Activated CD8-positive, alpha-beta T cell treated with anti-CD3 and anti-CD28 coated beads for 36 hours (primary cell): ENCODE results near the gene LGALS9C. TPM values are rescaled to one million over a fixed set of nuclear protein-coding genes. Genes with fewer than 3 reads are reported as not detected.
"Not testable (repeated sequence)": the region's sequence is repeated elsewhere in the genome, so short reads cannot be mapped to it uniquely, and the experiment has no call there.

Experiments
- ATAC-seq: fragments of 200-7000 bp; cut with Tn5 transposase; one replicate; pipeline ENCODE4 v1.10.0; 2021; ENCODE audit warnings: mild to moderate bottlenecking, moderate library complexity
- CTCF ChIA-PET: fragments of 350-600 bp; sonication (Branson Sonifier 250); formaldehyde crosslinking; loops from one replicate; lab custom pipeline; 2021; ENCODE audit warnings: antibody characterized with exemption; lab: Charles Lee
- POLR2A ChIA-PET: fragments of 350-600 bp; sonication (Branson Sonifier 250); formaldehyde crosslinking; loops from one replicate; lab custom pipeline; 2021; ENCODE audit warnings: antibody characterized with exemption; lab: Charles Lee
- DNase-seq: peaks from one replicate; pipeline ENCODE4 v3.0.0-alpha.2; 2020
- H3K27ac Mint-ChIP-seq: one replicate; pipeline ENCODE4 v1.8.0; 2021; ENCODE audit warnings: mild to moderate bottlenecking, mixed read lengths
- H3K27me3 Mint-ChIP-seq: one replicate; pipeline ENCODE4 v1.8.0; 2021; ENCODE audit warnings: mixed read lengths
- H3K36me3 Mint-ChIP-seq: one replicate; pipeline ENCODE4 v1.8.0; 2021; ENCODE audit warnings: low read depth, mixed read lengths
- H3K4me1 Mint-ChIP-seq: one replicate; pipeline ENCODE4 v1.8.0; 2021; ENCODE audit warnings: low read depth, mixed read lengths
- H3K4me3 Mint-ChIP-seq: one replicate; pipeline ENCODE4 v1.8.0; 2021; ENCODE audit warnings: mild to moderate bottlenecking, moderate library complexity, mixed read lengths
- H3K9me3 Mint-ChIP-seq: one replicate; pipeline ENCODE4 v1.8.0; 2021; ENCODE audit warnings: mixed read lengths
- intact Hi-C: fragments of 100-400 bp; cut with micrococcal nuclease; formaldehyde crosslinking; loops from one replicate; pipeline ENCODE4 v1.10.0; 2022
- total RNA-seq, 2 experiments: library from RNA; stranded (reverse); gene quantifications; one replicate each; pipeline ENCODE4 v1.2.3, GENCODE V29; 2021
- TF ChIP-seq, protein P1 (sequence below): fragments of 200-600 bp; IDR thresholded peaks from one replicate; pipeline ENCODE4 v1.8.0; 2022; ENCODE audit warnings: antibody characterized with exemption, mild to moderate bottlenecking

Gene LGALS9C
- not detected for total RNA-seq

- POLR2A ChIA-PET, H3K27me3 Mint-ChIP-seq, H3K36me3 Mint-ChIP-seq, H3K4me1 Mint-ChIP-seq, CTCF ChIA-PET, H3K9me3 Mint-ChIP-seq, intact Hi-C loops, H3K4me3 Mint-ChIP-seq: not testable (repeated sequence)
- DNase-seq (peak; percentile 56), ATAC-seq (peak; percentile 88)
- H3K27ac Mint-ChIP-seq = peak within 1 kb of the TSS; percentile 55
Measured at GRCh38 chr17:18476508-18477308, at the start of gene LGALS9C. TSS of gene LGALS9C (plus strand) at chr17:18476789. CDS start at chr17:18476855, 66 bp downstream.

DNA sequence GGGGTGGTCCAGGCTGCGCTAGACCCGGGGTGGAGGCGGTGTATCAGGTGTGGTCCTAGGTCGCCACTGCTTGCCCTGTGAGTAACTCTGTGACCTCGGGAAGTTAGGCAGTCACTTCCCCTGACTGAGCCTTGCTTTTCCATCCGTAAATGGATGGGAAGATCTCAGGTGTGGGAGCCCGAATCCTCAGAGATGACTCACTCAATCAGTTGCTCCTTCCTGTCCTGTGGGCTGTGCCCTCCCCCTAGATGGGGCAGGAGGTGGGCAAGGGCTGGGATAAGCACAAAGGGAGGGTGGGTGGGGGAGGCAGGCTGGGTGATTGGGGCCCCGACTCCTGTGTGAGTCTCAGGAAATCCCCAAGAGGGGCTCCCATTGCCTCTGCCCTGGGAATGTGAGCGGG is 44.4 kb upstream of the LGALS9C start:
- H3K4me1 Mint-ChIP-seq, H3K36me3 Mint-ChIP-seq, DNase-seq, H3K27me3 Mint-ChIP-seq, intact Hi-C loops, H3K27ac Mint-ChIP-seq, CTCF ChIA-PET, ATAC-seq, POLR2A ChIA-PET, H3K4me3 Mint-ChIP-seq, H3K9me3 Mint-ChIP-seq: not testable (repeated sequence)

DNA sequence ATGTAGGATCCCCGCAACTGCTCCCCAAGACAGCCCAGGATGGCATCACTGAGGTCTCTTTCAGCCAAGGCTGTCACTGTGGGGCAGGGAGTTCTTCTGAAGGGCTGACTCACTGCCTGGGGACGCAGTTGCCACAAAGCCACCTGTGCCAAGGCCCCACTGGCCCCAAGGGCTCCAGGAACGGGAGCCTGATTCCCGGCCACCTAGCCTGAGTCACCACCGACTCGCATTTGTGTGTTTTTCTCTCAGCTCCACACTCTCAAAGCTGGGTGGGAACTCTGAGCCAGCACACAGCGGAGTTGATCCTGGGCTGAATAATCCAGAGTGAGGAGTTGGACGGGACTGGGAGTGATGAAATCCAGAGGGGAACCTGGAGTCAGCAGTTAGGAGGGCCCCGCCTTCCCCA is 37.1 kb upstream of the LGALS9C start:
- H3K4me3 Mint-ChIP-seq, DNase-seq, POLR2A ChIA-PET, H3K4me1 Mint-ChIP-seq, H3K9me3 Mint-ChIP-seq, CTCF ChIA-PET, intact Hi-C loops, ATAC-seq, H3K27me3 Mint-ChIP-seq, H3K36me3 Mint-ChIP-seq, H3K27ac Mint-ChIP-seq: not testable (repeated sequence)

DNA sequence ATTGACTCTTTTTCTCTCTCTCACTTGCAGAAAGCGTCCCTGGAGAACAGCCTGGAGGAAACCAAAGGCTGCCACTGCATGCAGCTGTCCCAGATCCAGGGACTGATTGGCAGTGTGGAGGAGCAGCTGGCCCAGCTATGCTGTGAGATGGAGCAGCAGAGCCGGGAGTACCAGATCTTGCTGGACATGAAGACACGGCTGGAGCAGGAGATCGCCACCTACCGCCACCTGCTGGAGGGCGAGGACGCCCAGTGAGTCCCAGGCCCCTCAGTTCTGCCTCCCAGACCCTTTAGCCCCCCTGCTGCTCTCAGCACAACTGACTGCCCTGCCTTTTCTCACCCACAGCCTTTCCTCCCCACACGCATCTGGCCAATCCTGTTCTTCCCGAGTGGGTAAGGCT is 34.5 kb upstream of the LGALS9C start:
- H3K4me3 Mint-ChIP-seq, H3K27ac Mint-ChIP-seq, POLR2A ChIA-PET, intact Hi-C loops, H3K9me3 Mint-ChIP-seq, CTCF ChIA-PET, H3K36me3 Mint-ChIP-seq, H3K27me3 Mint-ChIP-seq, H3K4me1 Mint-ChIP-seq: not testable (repeated sequence)
- ATAC-seq = peak; percentile 51
- TF ChIP-seq, protein P1, sequence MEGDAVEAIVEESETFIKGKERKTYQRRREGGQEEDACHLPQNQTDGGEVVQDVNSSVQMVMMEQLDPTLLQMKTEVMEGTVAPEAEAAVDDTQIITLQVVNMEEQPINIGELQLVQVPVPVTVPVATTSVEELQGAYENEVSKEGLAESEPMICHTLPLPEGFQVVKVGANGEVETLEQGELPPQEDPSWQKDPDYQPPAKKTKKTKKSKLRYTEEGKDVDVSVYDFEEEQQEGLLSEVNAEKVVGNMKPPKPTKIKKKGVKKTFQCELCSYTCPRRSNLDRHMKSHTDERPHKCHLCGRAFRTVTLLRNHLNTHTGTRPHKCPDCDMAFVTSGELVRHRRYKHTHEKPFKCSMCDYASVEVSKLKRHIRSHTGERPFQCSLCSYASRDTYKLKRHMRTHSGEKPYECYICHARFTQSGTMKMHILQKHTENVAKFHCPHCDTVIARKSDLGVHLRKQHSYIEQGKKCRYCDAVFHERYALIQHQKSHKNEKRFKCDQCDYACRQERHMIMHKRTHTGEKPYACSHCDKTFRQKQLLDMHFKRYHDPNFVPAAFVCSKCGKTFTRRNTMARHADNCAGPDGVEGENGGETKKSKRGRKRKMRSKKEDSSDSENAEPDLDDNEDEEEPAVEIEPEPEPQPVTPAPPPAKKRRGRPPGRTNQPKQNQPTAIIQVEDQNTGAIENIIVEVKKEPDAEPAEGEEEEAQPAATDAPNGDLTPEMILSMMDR = peak; percentile 24
- peak; percentile 75 for DNase-seq

- H3K4me1 Mint-ChIP-seq, H3K9me3 Mint-ChIP-seq, ATAC-seq, H3K36me3 Mint-ChIP-seq, H3K27me3 Mint-ChIP-seq, DNase-seq, H3K27ac Mint-ChIP-seq, intact Hi-C loops, CTCF ChIA-PET, H3K4me3 Mint-ChIP-seq, POLR2A ChIA-PET: not testable (repeated sequence)
Measured at GRCh38 chr17:18442532-18442931, 34.1 kb upstream of the LGALS9C start.

DNA sequence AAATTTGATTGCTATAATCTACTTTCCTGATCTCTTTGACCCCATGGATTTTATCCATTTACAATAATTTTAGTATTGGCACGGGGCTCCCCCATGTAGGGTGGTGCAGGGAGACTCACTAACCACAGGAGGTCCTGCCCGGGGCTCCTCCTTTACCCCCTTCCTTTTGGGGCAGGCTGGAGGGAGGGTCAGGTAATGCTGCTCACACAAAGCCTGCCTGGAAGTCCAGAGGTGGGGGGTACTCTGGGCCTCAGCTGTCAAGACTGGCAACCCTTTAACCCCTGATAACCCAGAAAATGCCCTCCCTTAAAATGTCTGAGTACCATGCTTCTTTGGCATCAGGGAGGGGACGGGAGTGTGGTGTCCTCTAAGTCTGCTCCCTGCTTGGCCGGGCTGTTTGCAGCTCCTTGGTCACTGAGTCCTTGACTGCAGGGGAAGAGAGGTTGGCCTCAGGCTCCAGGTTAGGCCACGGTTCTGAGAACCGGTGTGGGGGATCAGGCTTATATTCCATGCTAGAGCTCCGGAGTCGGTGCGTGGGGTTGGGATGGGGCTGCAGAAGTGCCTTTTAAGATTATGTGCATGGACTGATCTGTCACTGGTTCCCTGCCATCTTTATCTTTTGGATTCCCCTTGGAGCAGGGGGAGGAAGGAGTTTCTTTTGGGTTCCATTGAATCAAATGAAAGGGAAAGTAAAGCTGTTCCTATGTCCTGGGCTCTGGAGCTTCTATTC is 28.9 kb upstream of the LGALS9C start:
- ATAC-seq, H3K27me3 Mint-ChIP-seq, CTCF ChIA-PET, intact Hi-C loops, POLR2A ChIA-PET, H3K4me1 Mint-ChIP-seq, DNase-seq, H3K9me3 Mint-ChIP-seq, H3K27ac Mint-ChIP-seq, H3K36me3 Mint-ChIP-seq, H3K4me3 Mint-ChIP-seq: not testable (repeated sequence)

DNA sequence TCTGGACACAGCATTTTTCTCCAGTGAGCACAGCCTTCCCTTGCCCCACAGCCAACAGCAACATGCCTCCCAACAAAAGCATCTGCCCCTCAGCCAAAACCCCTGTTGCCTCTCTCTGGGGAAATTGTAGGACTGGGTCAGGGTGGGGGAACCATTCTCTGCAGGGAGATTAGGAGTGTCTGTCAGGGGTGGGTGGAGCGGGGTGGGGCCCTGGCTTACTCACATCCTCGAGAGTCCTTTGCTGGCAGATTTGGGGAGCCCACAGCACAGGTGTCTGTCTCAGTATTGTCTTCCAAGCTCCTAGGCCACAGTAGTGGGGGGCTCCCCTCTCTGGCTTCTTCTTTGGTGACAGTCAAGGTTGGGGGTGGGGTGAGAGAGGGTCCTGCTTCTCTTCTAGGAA is 28.3 kb upstream of the LGALS9C start:
- H3K9me3 Mint-ChIP-seq, H3K4me1 Mint-ChIP-seq, H3K27me3 Mint-ChIP-seq, POLR2A ChIA-PET, CTCF ChIA-PET, H3K4me3 Mint-ChIP-seq, H3K27ac Mint-ChIP-seq, H3K36me3 Mint-ChIP-seq, intact Hi-C loops, DNase-seq, ATAC-seq: not testable (repeated sequence)

- intact Hi-C loops, H3K27ac Mint-ChIP-seq, DNase-seq, ATAC-seq, POLR2A ChIA-PET, H3K4me1 Mint-ChIP-seq, H3K36me3 Mint-ChIP-seq, H3K27me3 Mint-ChIP-seq, CTCF ChIA-PET, H3K9me3 Mint-ChIP-seq, H3K4me3 Mint-ChIP-seq: not testable (repeated sequence)
Measured at GRCh38 chr17:18449833-18450232, 26.8 kb upstream of the LGALS9C start.

DNA sequence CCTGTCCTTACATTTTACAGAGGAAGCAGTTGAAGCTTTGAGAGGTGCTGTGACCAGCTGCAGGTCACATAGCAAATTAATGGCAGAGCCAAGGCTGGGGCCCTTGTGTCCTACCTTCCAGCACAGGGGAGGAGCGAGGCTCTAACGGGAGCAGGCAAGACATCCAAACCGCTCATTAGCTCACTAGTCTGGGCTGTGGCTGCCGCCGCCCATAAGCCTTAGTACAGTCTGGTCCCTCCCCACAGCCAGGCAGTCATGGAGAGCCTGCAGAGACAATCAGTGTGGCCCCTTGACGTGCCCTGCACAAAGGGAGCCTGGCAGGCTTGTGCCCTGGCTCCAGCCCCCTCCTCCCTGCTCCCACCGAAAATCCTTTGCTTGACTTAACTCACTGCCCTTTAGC is 25.6 kb upstream of the LGALS9C start:
- H3K27me3 Mint-ChIP-seq, CTCF ChIA-PET, POLR2A ChIA-PET, H3K4me1 Mint-ChIP-seq, DNase-seq, H3K4me3 Mint-ChIP-seq, H3K36me3 Mint-ChIP-seq, H3K27ac Mint-ChIP-seq, H3K9me3 Mint-ChIP-seq, intact Hi-C loops, ATAC-seq: not testable (repeated sequence)

- CTCF ChIA-PET = not testable (repeated sequence)
Measured at GRCh38 chr17:18451969-18452368, 24.6 kb upstream of the LGALS9C start.

GRCh38 chr17:18459035-18459434 is 17.6 kb upstream of the LGALS9C start:
- H3K27me3 Mint-ChIP-seq, H3K4me3 Mint-ChIP-seq, DNase-seq, POLR2A ChIA-PET, H3K27ac Mint-ChIP-seq, ATAC-seq, CTCF ChIA-PET, H3K9me3 Mint-ChIP-seq, intact Hi-C loops, H3K36me3 Mint-ChIP-seq, H3K4me1 Mint-ChIP-seq: not testable (repeated sequence)

More at GRCh38 chr17:18451969-18452368, 24.6 kb upstream of the LGALS9C start:
- H3K27ac Mint-ChIP-seq, H3K36me3 Mint-ChIP-seq, H3K9me3 Mint-ChIP-seq, ATAC-seq, intact Hi-C loops, H3K4me1 Mint-ChIP-seq, DNase-seq, POLR2A ChIA-PET, H3K27me3 Mint-ChIP-seq, H3K4me3 Mint-ChIP-seq: not testable (repeated sequence)
